ENCODE measurements around the gene TPSG1.
A peak's percentile ranks its signal among the peaks of the same experiment; 100 is the strongest.
"Not testable (repeated sequence)": the region's sequence is repeated elsewhere in the genome, so short reads cannot be mapped to it uniquely, and the experiment has no call there.

The TPSG1 gene

GRCh38 chr16:1193143-1193824 is 31.8 kb downstream of the TPSG1 start:
- no peak for DNase-seq

GRCh38 chr16:1192384-1193073 is 32.5 kb downstream of the TPSG1 start:
- DNase-seq = no peak

GRCh38 chr16:1190789-1191188 is 34.3 kb downstream of the TPSG1 start:
- DNase-seq = not testable (repeated sequence)

GRCh38 chr16:1189455-1189854 is 35.6 kb downstream of the TPSG1 start:
- DNase-seq = no peak

- peak in 1 of 2 donors; percentile 29 for DNase-seq
Observed at GRCh38 chr16:1188432-1189189, 36.5 kb downstream of the TPSG1 start.

- DNase-seq = not testable (repeated sequence)
Observed at GRCh38 chr16:1185460-1186207, 39.4 kb downstream of the TPSG1 start.

- no peak for DNase-seq
Observed at GRCh38 chr16:1184980-1185379, 40.1 kb downstream of the TPSG1 start.

GRCh38 chr16:1184156-1184868 is 40.8 kb downstream of the TPSG1 start:
- DNase-seq = no peak

- DNase-seq = no peak
Observed at GRCh38 chr16:1182950-1183907, 41.8 kb downstream of the TPSG1 start.

GRCh38 chr16:1182316-1182671 is 42.8 kb downstream of the TPSG1 start:
- DNase-seq = no peak

GRCh38 chr16:1181404-1182315 is 43.4 kb downstream of the TPSG1 start:
- DNase-seq = no peak

- no peak for DNase-seq
Observed at GRCh38 chr16:1180549-1181403, 44.3 kb downstream of the TPSG1 start.

GRCh38 chr16:1178295-1178910 is 46.7 kb downstream of the TPSG1 start:
- no peak for DNase-seq

GRCh38 chr16:1177750-1178149 is 47.3 kb downstream of the TPSG1 start:
- no peak for DNase-seq

- DNase-seq = no peak
Observed at GRCh38 chr16:1177053-1177452, 48.0 kb downstream of the TPSG1 start.

GRCh38 chr16:1176280-1176897 is 48.7 kb downstream of the TPSG1 start:
- no peak for DNase-seq

- DNase-seq = no peak
Observed at GRCh38 chr16:1175566-1176279, 49.3 kb downstream of the TPSG1 start.

Measured in CD4-positive, alpha-beta T cell treated with Interleukin-4 for 1 hour (primary cell).